GM19240 (cell line): Measurements from ENCODE around the gene GPR50.

Experiments
- DNase-seq: peaks from one replicate; pipeline ENCODE4 v3.0.0; 2011; ENCODE audit warnings: low spot score; ENCODE audit not compliant: insufficient read length

GPR50 gene

GRCh38 chrX:151226941-151227340 lies 50.6 kb downstream of the GPR50 start:
- no peak for DNase-seq

- DNase-seq, result no peak
These were observed 51.2 kb downstream of the GPR50 start for GRCh38 chrX:151227627-151228026.

GRCh38 chrX:151228935-151229334 lies 52.6 kb downstream of the GPR50 start:
- no peak for DNase-seq
